ENCODE results near the gene TPRX2. TPM values are rescaled to one million over a fixed set of nuclear protein-coding genes. Genes with fewer than 3 reads are reported as not detected.

The TPRX2 gene
- polyA plus RNA-seq, 1 donor from 2014 or later: not detected

- Histone ChIP-seq H3K4me3 (ENCODE audit: low read length) (no peak overlapping the region), H3F3A (ENCODE audit: insufficient read depth, low read length, poor library complexity, severe bottlenecking) (no peaks in the 10 kb centered on the region), H3K79me2 (replicated peaks; ENCODE audit: insufficient read depth, low read length) (no peaks in the 10 kb centered on the region), H3K4me2 (ENCODE audit: low read length) (no peak overlapping the region), H3K27ac (ENCODE audit: low read length) (no peak overlapping the region), H3K27me3 (ENCODE audit: insufficient read depth, low read depth, low read length) (no peaks in the 10 kb centered on the region), H3K9ac (ENCODE audit: low read length) (no peak overlapping the region), H4K20me1 (ENCODE audit: insufficient read depth) (no peaks in the 10 kb centered on the region), H3K9me2 (ENCODE audit: insufficient read depth, low read length) (no peaks in the 10 kb centered on the region), H3K9me3 (ENCODE audit: low read length) (no peaks in the 10 kb centered on the region), H3K36me3 (ENCODE audit: insufficient read depth, low read length) (no peaks in the 10 kb centered on the region), H2AFZ (ENCODE audit: low read depth, low read length) (no peak overlapping the region)
- no peak for TF ChIP-seq EZH2 (IDR thresholded peaks at IDR 0.05; ENCODE audit: borderline replicate concordance, insufficient read depth, low read length, poor library complexity, severe bottlenecking)
- TF ChIP-seq SMC3 (conservative IDR thresholded peaks at IDR 0.05; ENCODE audit: poor library complexity): no peak
- TF ChIP-seq POLR2AphosphoS5 (IDR thresholded peaks at IDR 0.05): no peak
- no peak for TF ChIP-seq CTCF (IDR thresholded peaks at IDR 0.05; ENCODE audit: poor library complexity, severe bottlenecking)
- no peak for TF ChIP-seq REST (IDR thresholded peaks at IDR 0.05; ENCODE audit: borderline replicate concordance)
- no peak for TF ChIP-seq MXI1 (conservative IDR thresholded peaks at IDR 0.05; ENCODE audit: poor library complexity, severe bottlenecking)
- no peak for TF ChIP-seq RAD21 (conservative IDR thresholded peaks at IDR 0.05)
- TF ChIP-seq EP300 (conservative IDR thresholded peaks at IDR 0.05; ENCODE audit: poor library complexity, severe bottlenecking): no peak
- TF ChIP-seq TAF1 (IDR thresholded peaks at IDR 0.05; ENCODE audit: low read depth): no peak
Measured at GRCh38 chr19:47897861-47898260, 38.8 kb downstream of the TPRX2 start.

- H3K4me2 ChIP-seq (ENCODE audit: low read length): no peak overlapping the region
- no peaks in the 10 kb centered on the region for H4K20me1 ChIP-seq (ENCODE audit: insufficient read depth)
- no peak overlapping the region for H3K27ac ChIP-seq (ENCODE audit: low read length)
- H3K36me3 ChIP-seq (ENCODE audit: insufficient read depth, low read length): no peaks in the 10 kb centered on the region
- no peaks in the 10 kb centered on the region for H3K9me3 ChIP-seq (ENCODE audit: low read length)
- TF ChIP-seq SMC3 (conservative IDR thresholded peaks at IDR 0.05; ENCODE audit: poor library complexity) (no peak), MXI1 (conservative IDR thresholded peaks at IDR 0.05; ENCODE audit: poor library complexity, severe bottlenecking) (no peak), POLR2AphosphoS5 (IDR thresholded peaks at IDR 0.05) (no peak), RAD21 (conservative IDR thresholded peaks at IDR 0.05) (no peak), TAF1 (IDR thresholded peaks at IDR 0.05; ENCODE audit: low read depth) (no peak), EZH2 (IDR thresholded peaks at IDR 0.05; ENCODE audit: borderline replicate concordance, insufficient read depth, low read length, poor library complexity, severe bottlenecking) (no peak), EP300 (conservative IDR thresholded peaks at IDR 0.05; ENCODE audit: poor library complexity, severe bottlenecking) (no peak), CTCF (IDR thresholded peaks at IDR 0.05; ENCODE audit: poor library complexity, severe bottlenecking) (no peak), REST (IDR thresholded peaks at IDR 0.05; ENCODE audit: borderline replicate concordance) (no peak)
- no peak overlapping the region for H3K9ac ChIP-seq (ENCODE audit: low read length)
- no peaks in the 10 kb centered on the region for H3K79me2 ChIP-seq (replicated peaks; ENCODE audit: insufficient read depth, low read length)
- no peaks in the 10 kb centered on the region for H3K9me2 ChIP-seq (ENCODE audit: insufficient read depth, low read length)
- H3K27me3 ChIP-seq (ENCODE audit: insufficient read depth, low read depth, low read length): no peaks in the 10 kb centered on the region
- no peak overlapping the region for H2AFZ ChIP-seq (ENCODE audit: low read depth, low read length)
- H3F3A ChIP-seq (ENCODE audit: insufficient read depth, low read length, poor library complexity, severe bottlenecking): no peaks in the 10 kb centered on the region
- H3K4me3 ChIP-seq (ENCODE audit: low read length): no peak overlapping the region
Measured at GRCh38 chr19:47899335-47899734, 40.3 kb downstream of the TPRX2 start.
